HCT116 (cell line): ENCODE results near the gene TNFRSF19. TPM values are rescaled to one million over a fixed set of nuclear protein-coding genes. Genes with fewer than 3 reads are reported as not detected.

ENCODE experiments used
- ATAC-seq: fragments of 200-7000 bp; cut with Tn5 transposase; 2 replicates; pipeline ENCODE4 v1.9.1; 2020; ENCODE audit warnings: mild to moderate bottlenecking, moderate library complexity
- BruUV-seq: library from RNA; stranded (reverse); fragments of 400-500 nt; replicated peaks from 2 replicates; lab custom pipeline; 2021; lab: Mats Ljungman, UMichigan
- CTCF ChIA-PET: fragments of 300-600 bp; sonication (Branson Sonifier 250); formaldehyde crosslinking; loops from one replicate; lab custom pipeline; 2021; ENCODE audit warnings: antibody characterized with exemption; lab: Charles Lee
- POLR2A ChIA-PET: fragments of 300-600, 350-600 bp; sonication (Branson Sonifier 250); formaldehyde crosslinking; loops from one replicate; lab custom pipeline; 2021; ENCODE audit warnings: antibody characterized with exemption; lab: Charles Lee
- RAD21 ChIA-PET, 2 experiments: fragments of 300-600 bp; sonication (Branson Sonifier 250); formaldehyde crosslinking; loops; one replicate each; lab custom pipeline; 2023; ENCODE audit warnings: low total read pairs in 2 of 2; ENCODE audit not compliant: uncharacterized antibody in 2 of 2, unreplicated experiment in 2 of 2, low non-redundant PET in 1 of 2; lab: Charles Lee
- DNase-seq: peaks from one replicate; pipeline ENCODE4 v3.0.0-alpha.2; 2010; ENCODE audit warnings: low read depth, low spot score
- H2AFZ ChIP-seq: fragments of 200-600 bp; shearing (Covaris generic), sonication (generic); 2 replicates; pipeline ENCODE4 v1.6.1; 2017; ENCODE audit warnings: low read depth, mixed run types, mixed read lengths, antibody characterized with exemption, low read length; ENCODE audit not compliant: poor library complexity, severe bottlenecking
- H3K27ac ChIP-seq: 2 replicates; pipeline ENCODE4 v1.5.1; 2012; ENCODE audit warnings: low read depth, low read length
- H3K27me3 ChIP-seq: fragments of 200-600 bp; sonication (generic); 2 replicates; pipeline ENCODE4 v1.6.1; 2016; ENCODE audit warnings: mixed run types, low read length, mixed read lengths; ENCODE audit not compliant: insufficient read depth
- H3K36me3 ChIP-seq, 2 experiments: fragments of 200-500 bp in 1 of 2; fragments of 200-600 bp in 1 of 2; sonication (Bioruptor generic) in 1 of 2; sonication (generic) in 1 of 2; 2 replicates each; pipeline versions ENCODE4 v1.5.1 to v1.6.1; 2014 to 2016; ENCODE audit warnings: low read length in 2 of 2, inconsistent platforms in 1 of 2, mixed read lengths in 1 of 2, mixed run types in 1 of 2; ENCODE audit not compliant: insufficient read depth in 2 of 2, control insufficient read depth in 1 of 2
- H3K4me1 ChIP-seq, 2 experiments: fragments of 200-600 bp in 1 of 2; sonication (generic) in 1 of 2; 2 replicates each; pipeline versions ENCODE4 v1.5.1 to v1.6.1; 2012 to 2017; ENCODE audit warnings: low read length in 2 of 2, inconsistent platforms in 1 of 2, mild to moderate bottlenecking in 1 of 2, mixed read lengths in 1 of 2, mixed run types in 1 of 2, moderate library complexity in 1 of 2; ENCODE audit not compliant: insufficient read depth in 2 of 2, control insufficient read depth in 1 of 2
- H3K4me2 ChIP-seq: fragments of 200-600 bp; sonication (generic); 2 replicates; pipeline ENCODE4 v1.6.1; 2017; ENCODE audit warnings: mixed run types, low read length, mixed read lengths
- H3K4me3 ChIP-seq, 2 experiments: fragments of 200-600 bp in 1 of 2; sonication (generic) in 1 of 2; replicated peaks in 1 of 2; 2 replicates each; pipeline ENCODE4 v1.5.1; 2011 to 2016; ENCODE audit warnings: low read length in 2 of 2, control low read depth in 1 of 2, low read depth in 1 of 2, mild to moderate bottlenecking in 1 of 2, mixed read lengths in 1 of 2, mixed run types in 1 of 2
- H3K79me2 ChIP-seq: fragments of 200-600 bp; sonication (generic); 2 replicates; pipeline ENCODE4 v1.6.1; 2017; ENCODE audit warnings: mild to moderate bottlenecking, mixed run types, low read length, moderate library complexity, mixed read lengths; ENCODE audit not compliant: insufficient read depth
- H3K9ac ChIP-seq: fragments of 200-600 bp; sonication (generic); 2 replicates; pipeline ENCODE4 v1.6.1; 2016; ENCODE audit warnings: low read length, mixed read lengths
- H3K9me2 ChIP-seq: fragments of 200-600 bp; sonication (generic), shearing (Covaris generic); 2 replicates; pipeline ENCODE4 v1.6.1; 2017; ENCODE audit warnings: mixed run types, mild to moderate bottlenecking, moderate library complexity; ENCODE audit not compliant: insufficient read depth
- H3K9me3 ChIP-seq, 2 experiments: fragments of 200-500 bp in 1 of 2; fragments of 200-600 bp in 1 of 2; sonication (Bioruptor generic) in 1 of 2; sonication (generic) in 1 of 2; 2 replicates each; pipeline ENCODE4 v1.6.1; 2014 to 2017; ENCODE audit warnings: low read length in 2 of 2, mixed read lengths in 2 of 2, inconsistent platforms in 1 of 2, low read depth in 1 of 2, mild to moderate bottlenecking in 1 of 2, mixed run types in 1 of 2, moderate library complexity in 1 of 2; ENCODE audit not compliant: control insufficient read depth in 1 of 2, insufficient read depth in 1 of 2
- H4K20me1 ChIP-seq: fragments of 200-600 bp; sonication (generic), shearing (Covaris generic); 2 replicates; pipeline ENCODE4 v1.6.1; 2017; ENCODE audit warnings: mixed run types, mild to moderate bottlenecking, moderate library complexity; ENCODE audit not compliant: insufficient read depth
- ATF3 ChIP-seq: IDR thresholded peaks from 2 replicates; pipeline ENCODE4 v1.6.1; 2012
- CEBPB ChIP-seq: IDR thresholded peaks from 2 replicates; pipeline ENCODE4 v1.6.1; 2012; ENCODE audit warnings: low read depth
- CTCF ChIP-seq, 3 experiments: fragments of 200-600 bp in 1 of 3; sonication (generic) in 1 of 3; IDR thresholded peaks in 2 of 3; conservative IDR thresholded peaks in 1 of 3; 2 replicates each; pipeline ENCODE4 v1.5.1; 2012 to 2017; ENCODE audit warnings: low read depth in 2 of 3, low read length in 2 of 3, antibody characterized with exemption in 1 of 3, borderline replicate concordance in 1 of 3, control low read depth in 1 of 3, mild to moderate bottlenecking in 1 of 3, mixed read lengths in 1 of 3, mixed run types in 1 of 3, moderate library complexity in 1 of 3; ENCODE audit not compliant: insufficient read depth in 1 of 3
- ELF1 ChIP-seq: IDR thresholded peaks from 2 replicates; pipeline ENCODE4 v1.6.1; 2012; ENCODE audit warnings: low read depth, borderline replicate concordance
- EZH2phosphoT487 ChIP-seq: fragments of 200-600 bp; IDR thresholded peaks from 2 replicates; pipeline ENCODE4 v1.6.1; 2018; ENCODE audit warnings: antibody characterized with exemption, borderline replicate concordance
- FOSL1 ChIP-seq: IDR thresholded peaks from 2 replicates; pipeline ENCODE4 v1.6.1; 2012; ENCODE audit warnings: low read depth
- MAX ChIP-seq: IDR thresholded peaks from 2 replicates; pipeline ENCODE4 v1.6.1; 2012
- RAD21 ChIP-seq: IDR thresholded peaks from 2 replicates; pipeline ENCODE4 v1.6.1; 2012; ENCODE audit warnings: low read depth, mild to moderate bottlenecking
- REST ChIP-seq: IDR thresholded peaks from 2 replicates; pipeline ENCODE4 v1.6.1; 2012; ENCODE audit warnings: low read depth
- ZNF274 ChIP-seq: fragments of 200-500 bp; sonication (Bioruptor generic); IDR thresholded peaks from 2 replicates; pipeline ENCODE4 v1.6.1; 2014; ENCODE audit warnings: mild to moderate bottlenecking, low read depth, low read length, inconsistent platforms
- intact Hi-C: fragments of 100-400 bp; cut with micrococcal nuclease; formaldehyde crosslinking; loops from 2 replicates; pipeline ENCODE4 v1.10.0; 2022
- total RNA-seq: library from RNA; stranded (reverse); gene quantifications from one replicate; pipeline ENCODE4 v1.2.1, GENCODE V29; 2021; ENCODE audit not compliant: unreplicated experiment

Gene TNFRSF19
- total RNA-seq, 1 experiment from 2014 or later: 1.1 TPM

GRCh38 chr13:23612182-23612581, 42.0 kb downstream of the TNFRSF19 start:
- POLR2A ChIA-PET: no interaction called here

More at GRCh38 chr13:23612182-23612581, 42.0 kb downstream of the TNFRSF19 start:
- ATAC-seq (no peak), DNase-seq (no peak)
- H3K27me3 ChIP-seq: peaks cover 6% of the 10 kb centered on the region; the same call in 1 of the 2 replicates
- H3K79me2 ChIP-seq: no peaks in the 10 kb centered on the region
- no peaks in the 10 kb centered on the region for H3K9me2 ChIP-seq
- ChIA-PET RAD21 (no interaction called here), CTCF (no interaction called here)
- no TSS peak for BruUV-seq
- no peaks in the 10 kb centered on the region for H3K9me3 ChIP-seq
- no peaks in the 10 kb centered on the region for H3K36me3 ChIP-seq
- H3K4me2 ChIP-seq: no peak overlapping the region
- no peak overlapping the region for H3K27ac ChIP-seq
- no peak overlapping the region for H3K9ac ChIP-seq
- no peaks in the 10 kb centered on the region for H4K20me1 ChIP-seq
- H2AFZ ChIP-seq: no peak overlapping the region
- no peak overlapping the region for H3K4me3 ChIP-seq
- H3K4me1 ChIP-seq: no peaks in the 10 kb centered on the region
- TF ChIP-seq CTCF (IDR thresholded peaks at IDR 0.05 in 2 of 3, conservative IDR thresholded peaks at IDR 0.05 in 1 of 3; ENCODE audit: borderline replicate concordance in 1 of 3, insufficient read depth in 1 of 3, low read depth in 2 of 3, low read length in 2 of 3): no peak
- no peak for TF ChIP-seq RAD21
- TF ChIP-seq EZH2phosphoT487: no peak
- no peak for TF ChIP-seq CEBPB
- TF ChIP-seq ATF3: no peak
- TF ChIP-seq ELF1: no peak
- no peak for TF ChIP-seq REST
- no peak for TF ChIP-seq MAX
- TF ChIP-seq ZNF274: no peak
- TF ChIP-seq FOSL1: no peak
- intact Hi-C loops: no loop called here
